Stimulated activated CD4-positive, alpha-beta T cell treated with anti-CD3 and anti-CD28 coated beads, Interleukin-4, amount 100 ng/mL, for 4 hours (primary cell): ENCODE data around the gene RPS6KA2.

Experiments
- DNase-seq, 2 experiments: peaks; one replicate each; pipeline ENCODE4 v3.0.0-alpha.2; 2020

RPS6KA2 gene

GRCh38 chr6:166567813-166568212 lies 59.2 kb downstream of the RPS6KA2 start:
- DNase-seq, result no peak

GRCh38 chr6:166567107-166567506 lies 59.9 kb downstream of the RPS6KA2 start:
- no peak for DNase-seq

GRCh38 chr6:166566026-166567011 lies 60.7 kb downstream of the RPS6KA2 start:
- no peak for DNase-seq

GRCh38 chr6:166565084-166565967 lies 61.7 kb downstream of the RPS6KA2 start:
- DNase-seq, result no peak

GRCh38 chr6:166563805-166564204 lies 63.2 kb downstream of the RPS6KA2 start:
- DNase-seq, result no peak

GRCh38 chr6:166563200-166563599 lies 63.9 kb downstream of the RPS6KA2 start:
- no peak for DNase-seq

GRCh38 chr6:166562726-166563125 lies 64.3 kb downstream of the RPS6KA2 start:
- no peak for DNase-seq

GRCh38 chr6:166561771-166562359 lies 65.2 kb downstream of the RPS6KA2 start:
- DNase-seq, result no peak

GRCh38 chr6:166560222-166560621 lies 66.8 kb downstream of the RPS6KA2 start:
- no peak for DNase-seq

GRCh38 chr6:166559662-166560061 lies 67.4 kb downstream of the RPS6KA2 start:
- DNase-seq, result no peak

GRCh38 chr6:166559211-166559610 lies 67.8 kb downstream of the RPS6KA2 start:
- DNase-seq, result no peak

GRCh38 chr6:166558156-166559005 lies 68.7 kb downstream of the RPS6KA2 start:
- no peak for DNase-seq

GRCh38 chr6:166556863-166557322 lies 70.2 kb downstream of the RPS6KA2 start:
- DNase-seq, result no peak

- DNase-seq, result no peak
Observed at GRCh38 chr6:166556336-166556735, 70.7 kb downstream of the RPS6KA2 start.

GRCh38 chr6:166555086-166555485 lies 72.0 kb downstream of the RPS6KA2 start:
- no peak for DNase-seq

GRCh38 chr6:166554316-166554715 lies 72.7 kb downstream of the RPS6KA2 start:
- no peak for DNase-seq

- no peak for DNase-seq
Observed at GRCh38 chr6:166553563-166554271, 73.3 kb downstream of the RPS6KA2 start.

GRCh38 chr6:166552600-166552999 lies 74.5 kb downstream of the RPS6KA2 start:
- no peak for DNase-seq

- no peak for DNase-seq
Observed at GRCh38 chr6:166551754-166552495, 75.1 kb downstream of the RPS6KA2 start.

GRCh38 chr6:166546653-166547052 lies 80.4 kb downstream of the RPS6KA2 start:
- DNase-seq, result no peak
